ENCODE measurements around the gene MSLN. TPM values are rescaled to one million over a fixed set of nuclear protein-coding genes. Genes with fewer than 3 reads are reported as not detected.

The MSLN gene
- total and polyA plus RNA-seq, 2 of the 8 experiments (the other 6 are each of a cell fraction or from before 2014, with no cell fraction given), result 0.28 to 0.50 TPM

DNA sequence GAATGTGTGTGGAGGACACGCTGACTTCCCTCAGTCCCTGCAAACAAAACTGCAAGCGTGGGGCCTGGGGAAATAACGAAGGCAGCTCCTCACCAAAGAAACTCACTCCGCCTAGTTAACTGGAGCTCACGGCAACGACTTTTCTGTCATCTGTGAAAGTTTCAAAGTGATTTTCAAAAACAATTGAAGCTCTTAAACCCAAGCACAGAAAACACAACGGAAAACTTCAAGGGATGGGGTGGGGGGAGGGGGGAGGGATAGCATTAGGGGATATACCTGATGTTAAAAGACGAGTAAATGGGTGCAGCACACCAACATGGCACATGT lies 43.2 kb downstream of the MSLN start:
- Histone ChIP-seq H3K18ac (ENCODE audit: extremely low read depth, low read length) (no peak overlapping the region), H2AK5ac (ENCODE audit: low read depth, low read length) (no peak overlapping the region), H2BK12ac (ENCODE audit: low read depth, low read length) (no peak overlapping the region), H3K23me2 (ENCODE audit: low read depth, low read length) (peaks cover 3% of the 10 kb centered on the region; the same call in 1 of the 2 replicates), H4K20me1 (replicated peaks in 1 of 2; ENCODE audit: control insufficient read depth in 1 of 2, insufficient read depth in 2 of 2, low read length in 2 of 2) (peaks cover 3 to 10% of the 10 kb centered on the region in 2 experiments), H2AFZ (ENCODE audit: low read length) (no peak overlapping the region), H3K4me3 (ENCODE audit: extremely low read depth in 1 of 4, insufficient read depth in 2 of 4, low read depth in 3 of 4, low read length in 4 of 4) (no peak overlapping the region), H2BK120ac (replicated peaks; ENCODE audit: low read depth, low read length) (no peak overlapping the region), H2BK15ac (ENCODE audit: low read length) (no peak overlapping the region), H3K9me3 (ENCODE audit: insufficient read depth in 2 of 2, low read depth in 1 of 2, low read length in 1 of 2) (no peaks in the 10 kb centered on the region), H4K8ac (ENCODE audit: extremely low read depth, insufficient read depth, low read length) (no peak overlapping the region), H4K5ac (ENCODE audit: insufficient read length, low read depth, low read length) (no peak overlapping the region), H3K79me2 (ENCODE audit: control insufficient read depth in 1 of 2, insufficient read depth in 2 of 2, low read length in 2 of 2) (peaks cover 0 to 5% of the 10 kb centered on the region in 2 experiments; a peak in 1 of 4 replicates), H3K56ac (replicated peaks; ENCODE audit: insufficient read length, low read depth, low read length) (no peak overlapping the region), H3K4me1 (replicated peaks in 1 of 4; ENCODE audit: control insufficient read depth in 3 of 4, insufficient read depth in 4 of 4, low read length in 3 of 4) (peaks cover 0 to 19% (median 7%) of the 10 kb centered on the region in 4 experiments; a peak in 6 of 7 replicates), H3K4ac (replicated peaks; ENCODE audit: insufficient read length, low read depth, low read length) (no peak overlapping the region), H3K27me3 (replicated peaks in 1 of 4; ENCODE audit: control insufficient read depth in 3 of 4, extremely low read depth in 1 of 4, insufficient read depth in 3 of 4, low read length in 3 of 4) (peaks cover 1 to 45% (median 30%) of the 10 kb centered on the region in 4 experiments), H3K79me1 (ENCODE audit: low read depth, low read length) (no peaks in the 10 kb centered on the region), H3K14ac (ENCODE audit: insufficient read length) (no peak overlapping the region), H3K4me2 (ENCODE audit: insufficient read depth in 1 of 2, low read depth in 2 of 2, low read length in 2 of 2) (no peak overlapping the region), H2BK20ac (ENCODE audit: low read length) (no peak overlapping the region), H3K23ac (ENCODE audit: insufficient read length) (no peak overlapping the region), H4K91ac (replicated peaks; ENCODE audit: insufficient read length, low read length) (no peak overlapping the region), H3K36me3 (ENCODE audit: control insufficient read depth in 2 of 4, insufficient read depth in 4 of 4, low read length in 3 of 4) (no peaks in the 10 kb centered on the region), H3K27ac (ENCODE audit: low read depth, low read length) (no peak overlapping the region), H2BK5ac (ENCODE audit: low read depth, low read length) (no peak overlapping the region), H3K9ac (replicated peaks in 1 of 4; ENCODE audit: extremely low read depth in 1 of 4, low read depth in 3 of 4, low read length in 3 of 4) (no peak overlapping the region)
- FAIRE-seq (no peak), DNase-seq (ENCODE audit: low read depth in 1 of 2, low spot score in 2 of 2) (no peak)
- POLR2A ChIA-PET (ENCODE audit: partially characterized antibody), result interaction anchor here (0.8 to 5.6 kb wide), 13 partner anchors 9 to 406 kb away, joined by 3 to 55 read pairs (median 3); partner anchors contain the start of genes ANTKMT, CCDC78, CIAO3 and HAGHL
- 71% methylated on average over 8 of the region's 8 CpGs; no CpG with 5 or more reads in 1 of the 2 experiments for WGBS, 2 experiments (ENCODE audit: extremely low coverage in 1 of 2, insufficient coverage in 1 of 2, insufficient read length in 1 of 2, insufficient replicate concordance in 2 of 2, low coverage in 1 of 2, low lambda C conversion rate in 2 of 2, missing lambda C conversion rate in 1 of 2)
- CTCF ChIA-PET (ENCODE audit: partially characterized antibody), result interaction anchor here (0.5 to 3.9 kb wide), 10 partner anchors 8 to 767 kb away, joined by 3 to 24 read pairs (median 4); no protein-coding TSS in a partner anchor
- TF ChIP-seq RNF2 (IDR thresholded peaks at IDR 0.05; ENCODE audit: borderline replicate concordance, low read depth, low read length, missing control alignments, poor library complexity, severe bottlenecking) (no peak), BCL11A (IDR thresholded peaks at IDR 0.05; ENCODE audit: low read depth in 2 of 2, low read length in 2 of 2) (no peak), GTF2F1 (IDR thresholded peaks at IDR 0.05; ENCODE audit: borderline replicate concordance, low read depth, low read length) (no peak), SP4 (IDR thresholded peaks at IDR 0.05; ENCODE audit: low read length) (no peak), RBBP5 (IDR thresholded peaks at IDR 0.05; ENCODE audit: borderline replicate concordance, low read depth, low read length) (no peak), POU5F1 (IDR thresholded peaks at IDR 0.05; ENCODE audit: low read depth, low read length) (no peak), CBX8 (IDR thresholded peaks at IDR 0.05; ENCODE audit: borderline replicate concordance, low read depth, low read length) (no peak), TAF1 (IDR thresholded peaks at IDR 0.05; ENCODE audit: low read depth, low read length) (no peak), HDAC6 (IDR thresholded peaks at IDR 0.05; ENCODE audit: low read depth, low read length) (no peak), ZNF274 (IDR thresholded peaks at IDR 0.05; ENCODE audit: borderline replicate concordance, extremely low read depth, low read length) (no peak), RAD21 (IDR thresholded peaks at IDR 0.05 in 1 of 2, conservative IDR thresholded peaks at IDR 0.05 in 1 of 2; ENCODE audit: low read depth in 2 of 2, low read length in 2 of 2) (no peak), CREB1 (IDR thresholded peaks at IDR 0.05) (no peak)
- TF ChIP-seq, protein P1, sequence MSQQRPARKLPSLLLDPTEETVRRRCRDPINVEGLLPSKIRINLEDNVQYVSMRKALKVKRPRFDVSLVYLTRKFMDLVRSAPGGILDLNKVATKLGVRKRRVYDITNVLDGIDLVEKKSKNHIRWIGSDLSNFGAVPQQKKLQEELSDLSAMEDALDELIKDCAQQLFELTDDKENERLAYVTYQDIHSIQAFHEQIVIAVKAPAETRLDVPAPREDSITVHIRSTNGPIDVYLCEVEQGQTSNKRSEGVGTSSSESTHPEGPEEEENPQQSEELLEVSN (IDR thresholded peaks at IDR 0.05), result no peak
